Natural killer cell treated with Interleukin-12 subunit alpha and Interleukin-12 subunit beta and Interleukin-15 and Interleukin-18, amount 100 ng/mL, for 72 hours (primary cell): ENCODE measurements around the gene B9D1. TPM values are rescaled to one million over a fixed set of nuclear protein-coding genes. Genes with fewer than 3 reads are reported as not detected.

Experiments
- ATAC-seq, 2 donors: fragments of 150-1000 bp; cut with Tn5 transposase in 1 of 2; sonication (Bioruptor Pico), chemical (Tn5 transposase) in 1 of 2; 2 replicates each; pipeline ENCODE4 v1.10.0; 2021
- DNase-seq: peaks from one replicate; pipeline ENCODE4 v3.0.0; 2022; ENCODE audit warnings: low spot score
- H3K27ac Mint-ChIP-seq, 2 donors: 1 replicate in 1 of 2; 2 replicates in 1 of 2; pipeline ENCODE4 v1.8.0; 2022; ENCODE audit warnings: mixed read lengths in 2 of 2, mild to moderate bottlenecking in 1 of 2, moderate library complexity in 1 of 2
- H3K27me3 Mint-ChIP-seq, 2 donors: 1 replicate in 1 of 2; 2 replicates in 1 of 2; pipeline ENCODE4 v1.8.0; 2022; ENCODE audit warnings: mixed read lengths in 2 of 2
- H3K36me3 Mint-ChIP-seq: one replicate; pipeline ENCODE4 v1.8.0; 2022; ENCODE audit warnings: mixed read lengths
- H3K4me1 Mint-ChIP-seq, 2 donors: 1 replicate in 1 of 2; 2 replicates in 1 of 2; pipeline ENCODE4 v1.8.0; 2022; ENCODE audit warnings: low read depth in 2 of 2, mixed read lengths in 2 of 2, mild to moderate bottlenecking in 1 of 2
- H3K4me3 Mint-ChIP-seq: one replicate; pipeline ENCODE4 v1.8.0; 2022; ENCODE audit warnings: mixed read lengths
- H3K9me3 Mint-ChIP-seq: 2 replicates; pipeline ENCODE4 v1.8.0; 2022; ENCODE audit warnings: mixed read lengths
- total RNA-seq, 2 donors: library from RNA; stranded (reverse); gene quantifications; one replicate each; pipeline ENCODE4 v1.2.3, GENCODE V29; 2022

B9D1 gene
- total RNA-seq, 2 donors from 2014 or later: 2.2 to 4.9 TPM

GRCh38 chr17:19329136-19329535, 33.4 kb downstream of the B9D1 start:
- Mint-ChIP-seq H3K36me3 (peaks cover 7% of the 10 kb centered on the region), H3K27me3 (peaks cover 0 to 4% of the 10 kb centered on the region in 2 donors), H3K9me3 (no peaks in the 10 kb centered on the region), H3K4me3 (no peak overlapping the region), H3K27ac (no peak overlapping the region), H3K4me1 (no peaks in the 10 kb centered on the region)
- no peak for DNase-seq
- ATAC-seq: no peak

- H3K27me3 Mint-ChIP-seq: peaks cover 0 to 4% of the 10 kb centered on the region in 2 donors
- ATAC-seq (no peak), DNase-seq (no peak)
- H3K4me3 Mint-ChIP-seq: no peak overlapping the region
- no peaks in the 10 kb centered on the region for H3K9me3 Mint-ChIP-seq
- no peak overlapping the region for H3K27ac Mint-ChIP-seq
- no peaks in the 10 kb centered on the region for H3K4me1 Mint-ChIP-seq
- H3K36me3 Mint-ChIP-seq: peaks cover 7% of the 10 kb centered on the region
These were observed 34.0 kb downstream of the B9D1 start for GRCh38 chr17:19328441-19329061.

- H3K27ac Mint-ChIP-seq: no peak overlapping the region
These were observed 35.3 kb downstream of the B9D1 start for GRCh38 chr17:19327031-19327783.

DNA sequence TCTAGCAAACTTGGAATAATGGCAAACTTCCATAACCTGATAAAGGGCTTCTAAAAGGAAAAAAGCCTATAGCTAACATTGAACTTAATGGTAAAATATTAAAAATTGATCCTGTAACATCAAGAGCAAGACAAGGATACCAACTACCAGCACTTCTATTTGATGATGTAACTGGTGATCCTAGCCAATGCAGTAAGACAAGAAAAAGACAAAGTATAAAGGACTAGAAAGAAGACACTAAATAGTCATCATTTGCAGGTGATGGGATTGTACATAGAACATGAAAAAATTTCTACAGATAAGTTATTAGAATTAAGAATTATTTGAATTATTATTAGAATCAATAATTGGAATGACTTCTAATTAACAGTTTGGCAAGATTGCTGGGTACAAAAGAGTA, 37.0 kb downstream of the B9D1 start:
- Mint-ChIP-seq H3K4me3 (no peak overlapping the region), H3K4me1 (no peaks in the 10 kb centered on the region), H3K27me3 (peaks cover 0 to 11% of the 10 kb centered on the region in 2 donors), H3K27ac (no peak overlapping the region), H3K9me3 (no peaks in the 10 kb centered on the region), H3K36me3 (peaks cover 7% of the 10 kb centered on the region)
- no peak for DNase-seq
- no peak for ATAC-seq

More at GRCh38 chr17:19327031-19327783, 35.3 kb downstream of the B9D1 start:
- DNase-seq: no peak
- H3K36me3 Mint-ChIP-seq: peaks cover 7% of the 10 kb centered on the region
- peaks cover 0 to 7% of the 10 kb centered on the region in 2 donors for H3K27me3 Mint-ChIP-seq
- H3K4me3 Mint-ChIP-seq: no peak overlapping the region
- no peaks in the 10 kb centered on the region for H3K9me3 Mint-ChIP-seq
- ATAC-seq: no peak
- no peaks in the 10 kb centered on the region for H3K4me1 Mint-ChIP-seq

DNA sequence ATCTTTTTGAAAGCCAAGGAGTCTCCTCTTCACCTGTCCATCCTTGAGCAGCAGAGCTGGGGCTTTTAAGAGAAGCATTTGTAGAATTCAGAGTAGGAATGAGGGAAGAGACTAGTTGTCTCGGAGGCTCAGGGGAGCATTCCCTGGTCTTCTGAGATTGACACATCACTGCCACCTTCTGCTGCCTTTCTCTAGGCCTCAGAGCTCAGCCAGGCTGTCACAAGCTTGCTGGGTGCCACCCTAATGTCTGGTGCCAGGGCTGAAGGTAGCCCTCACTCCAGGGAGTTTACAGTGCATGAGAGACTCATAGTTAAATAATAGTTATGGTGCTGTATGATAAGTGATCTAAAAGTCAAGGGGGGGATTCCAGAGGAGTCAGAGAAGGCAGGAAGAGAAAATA, 39.7 kb downstream of the B9D1 start:
- H3K36me3 Mint-ChIP-seq: peaks cover 7% of the 10 kb centered on the region
- no peak overlapping the region for H3K4me3 Mint-ChIP-seq
- ATAC-seq (no peak), DNase-seq (no peak)
- H3K27ac Mint-ChIP-seq: no peak overlapping the region
- H3K9me3 Mint-ChIP-seq: no peaks in the 10 kb centered on the region
- no peaks in the 10 kb centered on the region for H3K4me1 Mint-ChIP-seq
- peaks cover 0 to 11% of the 10 kb centered on the region in 2 donors for H3K27me3 Mint-ChIP-seq

GRCh38 chr17:19322129-19322505, 40.4 kb downstream of the B9D1 start:
- ATAC-seq: no peak
- no peak overlapping the region for H3K4me3 Mint-ChIP-seq
- no peak for DNase-seq
- H3K4me1 Mint-ChIP-seq: no peaks in the 10 kb centered on the region
- H3K27ac Mint-ChIP-seq: no peak overlapping the region
- no peaks in the 10 kb centered on the region for H3K9me3 Mint-ChIP-seq
- peaks cover 0 to 11% of the 10 kb centered on the region in 2 donors for H3K27me3 Mint-ChIP-seq
- peaks cover 7% of the 10 kb centered on the region for H3K36me3 Mint-ChIP-seq

GRCh38 chr17:19321481-19322128, 40.9 kb downstream of the B9D1 start:
- ATAC-seq (peak in 1 of 2 donors; percentile 41), DNase-seq (peak; percentile 25)
- Mint-ChIP-seq H3K9me3 (no peaks in the 10 kb centered on the region), H3K4me1 (no peaks in the 10 kb centered on the region), H3K27me3 (peaks cover 0 to 11% of the 10 kb centered on the region in 2 donors), H3K27ac (no peak overlapping the region), H3K36me3 (peaks cover 7% of the 10 kb centered on the region), H3K4me3 (no peak overlapping the region)

GRCh38 chr17:19320876-19321275, 41.6 kb downstream of the B9D1 start:
- Mint-ChIP-seq H3K4me1 (no peaks in the 10 kb centered on the region), H3K27me3 (peaks cover 0 to 11% of the 10 kb centered on the region in 2 donors), H3K4me3 (no peak overlapping the region), H3K27ac (no peak overlapping the region), H3K9me3 (no peaks in the 10 kb centered on the region), H3K36me3 (peaks cover 7% of the 10 kb centered on the region)
- ATAC-seq: no peak
- DNase-seq: peak; percentile 60

DNA sequence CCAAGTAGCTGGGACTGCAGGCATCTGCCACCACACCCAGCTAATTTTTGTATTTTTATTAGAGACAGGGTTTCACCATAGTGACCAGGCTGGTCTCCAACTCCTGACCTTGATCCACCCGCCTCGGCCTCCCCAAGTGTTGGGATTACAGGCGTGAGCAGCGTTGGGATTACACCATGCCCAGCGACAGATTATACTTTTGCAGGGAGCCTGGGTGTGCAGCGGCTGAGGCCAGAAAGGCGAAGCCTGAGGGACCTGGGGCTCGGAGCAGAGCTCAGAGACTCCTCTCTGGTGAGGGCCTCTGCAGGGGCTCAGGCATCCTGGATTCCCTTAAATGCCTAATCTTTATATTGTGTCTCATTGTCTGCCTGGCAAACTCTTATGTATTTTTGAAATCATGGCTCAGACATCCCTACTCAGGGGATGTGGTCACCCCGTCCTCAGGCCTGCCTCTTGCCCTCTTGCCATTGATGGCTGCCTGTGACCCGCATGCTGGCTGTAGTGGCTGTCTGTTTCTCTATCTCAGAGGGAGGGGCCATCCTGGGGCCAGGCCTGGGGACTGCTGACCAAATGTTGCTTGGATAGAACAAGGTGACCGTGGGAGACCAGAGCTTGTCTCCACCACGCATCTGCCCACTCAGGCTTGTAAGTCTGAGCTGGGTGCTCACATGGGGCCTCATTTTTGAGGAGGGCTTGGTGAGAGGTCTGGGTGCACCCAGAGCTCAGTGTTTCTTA, 42.6 kb downstream of the B9D1 start:
- DNase-seq: peak; percentile 44
- no peak for ATAC-seq
- Mint-ChIP-seq H3K27me3 (peaks cover 0 to 11% of the 10 kb centered on the region in 2 donors), H3K27ac (no peak overlapping the region), H3K4me1 (no peaks in the 10 kb centered on the region), H3K4me3 (no peak overlapping the region), H3K36me3 (peaks cover under 1% of the 10 kb centered on the region), H3K9me3 (no peaks in the 10 kb centered on the region)

- Mint-ChIP-seq H3K27me3 (peaks cover 0 to 14% of the 10 kb centered on the region in 2 donors), H3K36me3 (no peaks in the 10 kb centered on the region), H3K4me1 (peaks cover 0 to 2% of the 10 kb centered on the region in 2 donors), H3K4me3 (no peak overlapping the region), H3K9me3 (no peaks in the 10 kb centered on the region), H3K27ac (no peak overlapping the region)
- no peak for ATAC-seq
- DNase-seq: no peak
These were observed 43.9 kb downstream of the B9D1 start for GRCh38 chr17:19318611-19319010.

- Mint-ChIP-seq H3K4me1 (peaks cover 0 to 2% of the 10 kb centered on the region in 2 donors), H3K36me3 (no peaks in the 10 kb centered on the region), H3K4me3 (no peak overlapping the region), H3K27ac (no peak overlapping the region), H3K9me3 (no peaks in the 10 kb centered on the region), H3K27me3 (peaks cover 0 to 7% of the 10 kb centered on the region in 2 donors)
- ATAC-seq (no peak), DNase-seq (peak; percentile 59)
These were observed 45.0 kb downstream of the B9D1 start for GRCh38 chr17:19317359-19318095.

DNA sequence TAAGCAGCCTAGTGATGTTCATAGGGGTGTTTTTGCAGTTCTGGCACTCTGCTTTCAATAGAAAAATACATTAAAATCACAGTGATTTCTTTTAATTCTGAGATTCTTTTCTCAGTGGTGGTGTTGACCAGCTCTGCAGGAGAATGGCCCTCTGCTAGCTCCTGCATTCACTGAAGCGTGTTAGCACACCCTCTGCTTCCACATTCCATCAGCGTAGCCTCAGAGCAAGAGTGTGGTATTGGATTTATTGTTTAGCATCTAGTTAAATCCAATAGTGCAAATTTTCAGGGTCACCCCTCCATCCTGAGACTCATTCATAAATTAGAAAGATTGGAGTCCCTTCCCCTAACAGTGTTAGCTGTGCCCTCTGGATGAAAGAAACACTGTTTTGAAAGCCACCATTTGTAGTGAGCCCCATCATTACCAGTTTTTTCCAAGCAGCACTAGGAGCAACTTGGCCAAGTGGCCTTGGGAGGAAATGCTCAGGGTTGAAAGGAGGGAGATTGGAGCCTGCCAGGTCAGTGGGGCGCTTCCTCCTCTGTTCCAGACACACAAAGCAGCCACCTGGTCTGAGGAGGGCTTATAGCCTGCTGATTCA, 45.7 kb downstream of the B9D1 start:
- Mint-ChIP-seq H3K4me3 (no peak overlapping the region), H3K27ac (no peak overlapping the region), H3K27me3 (peaks cover 0 to 7% of the 10 kb centered on the region in 2 donors), H3K36me3 (no peaks in the 10 kb centered on the region), H3K9me3 (no peaks in the 10 kb centered on the region), H3K4me1 (peaks cover 3 to 7% of the 10 kb centered on the region in 2 donors)
- no peak for ATAC-seq
- DNase-seq: peak; percentile 22

DNA sequence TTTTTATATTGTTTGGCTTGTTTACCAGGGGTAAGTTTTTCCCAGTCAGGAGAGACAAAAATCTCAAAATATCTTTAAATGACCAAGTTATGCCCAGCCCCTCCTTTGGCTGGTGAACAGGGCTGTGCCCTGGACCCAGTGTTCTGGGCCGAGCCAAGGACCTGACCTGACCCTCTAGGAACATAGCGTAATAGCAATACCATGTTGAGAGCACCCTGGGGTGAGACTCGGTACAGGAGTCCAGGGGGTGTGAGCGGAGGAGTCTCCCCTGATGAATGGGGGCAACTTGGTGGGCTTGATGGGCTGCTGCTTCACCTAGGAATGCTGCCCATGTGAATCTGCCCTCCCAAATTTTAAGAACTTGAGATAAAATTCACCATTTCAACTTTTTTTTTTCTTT, 47.4 kb downstream of the B9D1 start:
- Mint-ChIP-seq H3K36me3 (no peaks in the 10 kb centered on the region), H3K27me3 (peaks cover 0 to 3% of the 10 kb centered on the region in 2 donors), H3K9me3 (no peaks in the 10 kb centered on the region), H3K27ac (no peak overlapping the region), H3K4me3 (no peak overlapping the region), H3K4me1 (peaks cover 8 to 14% of the 10 kb centered on the region in 2 donors)
- DNase-seq: peak; percentile 39
- ATAC-seq: no peak
